Stromal cell of bone marrow (primary cell): ENCODE results near the gene POMGNT1.

Experiments
- DNase-seq: peaks from one replicate; pipeline ENCODE4 v3.0.0-alpha.2; 2012; ENCODE audit warnings: low read depth

Gene POMGNT1

DNA sequence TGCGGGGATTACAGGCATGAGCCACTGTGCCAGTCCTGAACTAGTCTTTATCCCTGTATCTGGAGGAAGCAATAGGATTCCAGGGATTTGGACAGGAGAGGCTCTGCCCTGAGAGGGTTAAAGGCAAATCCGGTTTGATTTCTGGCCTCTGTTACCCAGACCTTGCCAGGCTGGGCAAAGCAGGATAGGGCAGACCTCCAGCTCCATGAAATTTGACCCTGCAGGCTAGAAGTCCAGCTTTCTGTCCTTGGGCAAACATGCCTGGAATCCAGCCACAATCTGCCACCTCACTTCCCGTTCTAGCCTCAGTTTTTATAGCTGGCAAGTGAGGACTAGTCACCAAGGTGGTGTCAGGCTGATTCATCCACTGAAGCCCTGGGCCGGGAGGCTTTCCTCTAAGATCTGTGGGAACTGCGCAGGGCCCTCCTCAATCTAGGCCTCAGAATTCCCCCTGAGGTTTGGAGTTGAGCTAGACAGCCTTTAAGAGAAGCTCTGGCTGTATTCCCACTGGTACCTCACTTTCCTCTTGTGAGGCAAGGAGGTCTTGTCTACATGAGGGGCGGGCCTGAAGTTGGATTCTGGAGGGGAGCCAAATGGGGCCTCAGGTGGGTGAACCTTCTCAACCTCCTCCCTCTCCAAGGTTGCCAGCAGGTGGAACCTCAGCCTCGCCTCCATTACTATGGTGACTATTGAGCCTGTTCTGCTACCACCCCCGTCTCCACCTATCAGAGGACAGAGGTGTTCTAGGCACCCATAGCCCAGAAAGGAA lies 15.0 kb downstream of the POMGNT1 start:
- peak; percentile 97 for DNase-seq

DNA sequence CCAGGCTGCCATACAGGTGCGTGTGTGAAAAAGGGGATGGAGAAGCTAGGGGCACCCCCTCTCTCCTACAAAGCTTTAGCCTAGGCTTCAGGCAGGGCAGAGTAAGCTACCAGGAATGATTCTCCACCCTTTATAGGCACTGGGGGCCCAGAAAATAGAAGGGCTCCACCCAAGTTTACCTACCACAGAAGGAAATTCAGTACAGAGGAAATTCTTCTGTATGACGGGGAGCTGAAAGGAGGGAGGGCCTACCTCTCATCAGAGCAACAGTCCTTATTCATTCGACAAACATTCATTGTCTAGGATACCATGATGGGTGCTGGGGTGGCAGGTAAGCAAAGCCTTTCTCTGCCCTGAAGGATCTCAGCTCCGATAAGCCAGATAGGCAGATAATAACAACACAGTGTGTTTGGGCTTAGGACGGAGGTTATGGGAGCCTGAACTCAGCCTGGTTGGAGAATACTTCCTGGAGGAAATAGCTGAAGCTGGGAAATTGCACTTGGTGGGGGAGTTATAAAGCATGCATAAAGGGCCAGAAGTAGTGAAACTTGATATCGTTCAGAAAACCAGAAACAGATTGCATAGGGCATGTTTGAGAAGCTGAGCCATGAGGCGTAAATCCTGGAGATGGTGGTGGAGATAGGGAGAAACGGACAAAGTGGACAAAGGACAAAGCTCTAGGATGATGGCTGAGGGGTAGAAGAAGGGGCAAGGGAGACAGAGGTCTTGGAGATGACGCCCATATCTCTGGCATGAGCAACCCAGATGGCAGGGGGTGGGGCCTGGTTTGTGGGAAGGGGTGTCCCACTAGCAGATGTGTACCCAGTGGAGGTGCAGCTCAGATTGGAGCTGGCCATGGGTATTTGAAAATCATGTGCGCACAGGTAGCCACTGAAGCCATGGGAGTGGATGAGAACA lies 16.6 kb downstream of the POMGNT1 start:
- no peak for DNase-seq

DNA sequence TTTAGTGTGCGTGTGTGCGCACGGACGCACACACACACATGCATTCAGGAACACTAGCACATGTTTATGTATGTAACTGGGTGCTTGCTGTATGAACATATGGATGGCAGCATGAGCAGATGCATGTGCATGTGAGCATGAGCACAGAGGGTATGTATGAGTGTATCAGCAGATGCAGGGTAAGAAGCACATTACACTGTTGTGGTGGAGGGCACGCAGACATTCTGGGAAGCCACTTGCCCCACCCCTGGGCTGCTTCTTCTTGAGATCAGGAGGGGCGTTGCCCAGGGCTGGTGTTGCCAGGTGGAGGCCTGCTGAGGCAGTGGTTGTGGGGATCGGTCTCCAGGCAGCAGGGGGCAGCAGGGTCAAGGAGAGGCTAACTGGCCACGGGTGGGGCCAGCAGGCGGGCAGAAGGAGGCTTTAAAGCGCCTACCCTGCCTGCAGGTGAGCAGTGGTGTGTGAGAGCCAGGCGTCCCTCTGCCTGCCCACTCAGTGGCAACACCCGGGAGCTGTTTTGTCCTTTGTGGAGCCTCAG lies 18.1 kb downstream of the POMGNT1 start:
- DNase-seq: no peak

DNA sequence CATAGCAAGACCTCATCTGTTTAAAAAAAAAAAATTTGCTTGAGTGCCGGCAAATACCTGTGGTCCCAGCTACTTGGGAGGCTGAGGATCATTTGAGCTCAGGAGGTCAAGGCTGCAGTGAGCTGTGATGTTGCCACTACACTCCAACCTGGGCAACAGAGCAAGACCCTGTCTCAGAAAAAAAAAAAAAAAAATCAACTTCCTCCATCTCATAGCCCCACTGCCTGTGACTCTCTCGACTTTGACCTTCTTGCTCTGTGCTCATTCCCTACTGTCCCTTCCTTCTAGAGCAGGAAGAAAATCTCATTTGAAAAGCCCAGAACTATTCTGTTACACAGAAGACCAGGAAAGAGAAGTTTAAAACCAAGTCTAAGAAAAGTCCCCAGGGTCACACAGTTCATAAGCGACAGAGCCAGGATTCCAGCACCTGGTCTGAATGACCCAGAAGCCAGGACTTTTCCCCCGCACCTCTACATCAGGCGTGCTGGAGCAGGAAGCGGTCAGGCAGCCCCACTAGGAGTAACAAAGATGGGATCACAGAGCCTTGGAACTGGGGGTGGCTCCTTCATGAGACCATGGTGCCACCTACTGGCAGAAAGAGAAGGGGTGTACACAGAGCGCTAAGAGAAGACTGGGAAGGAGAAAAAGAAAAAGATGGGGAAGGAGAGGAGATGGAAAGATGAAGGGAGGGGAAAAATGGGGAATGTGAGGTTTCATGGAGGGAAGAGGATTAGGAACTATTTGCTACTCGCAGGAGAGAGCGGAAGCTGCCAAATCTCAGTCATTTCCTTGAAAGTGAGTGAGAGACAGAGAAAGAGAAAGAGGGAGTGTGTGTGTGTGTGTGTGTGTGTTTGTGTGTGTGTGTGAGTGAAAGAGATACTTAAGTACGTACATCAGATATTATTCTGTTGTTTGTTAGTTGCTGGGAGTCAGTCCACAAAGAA lies 18.8 kb downstream of the POMGNT1 start:
- peak; percentile 82 for DNase-seq

DNA sequence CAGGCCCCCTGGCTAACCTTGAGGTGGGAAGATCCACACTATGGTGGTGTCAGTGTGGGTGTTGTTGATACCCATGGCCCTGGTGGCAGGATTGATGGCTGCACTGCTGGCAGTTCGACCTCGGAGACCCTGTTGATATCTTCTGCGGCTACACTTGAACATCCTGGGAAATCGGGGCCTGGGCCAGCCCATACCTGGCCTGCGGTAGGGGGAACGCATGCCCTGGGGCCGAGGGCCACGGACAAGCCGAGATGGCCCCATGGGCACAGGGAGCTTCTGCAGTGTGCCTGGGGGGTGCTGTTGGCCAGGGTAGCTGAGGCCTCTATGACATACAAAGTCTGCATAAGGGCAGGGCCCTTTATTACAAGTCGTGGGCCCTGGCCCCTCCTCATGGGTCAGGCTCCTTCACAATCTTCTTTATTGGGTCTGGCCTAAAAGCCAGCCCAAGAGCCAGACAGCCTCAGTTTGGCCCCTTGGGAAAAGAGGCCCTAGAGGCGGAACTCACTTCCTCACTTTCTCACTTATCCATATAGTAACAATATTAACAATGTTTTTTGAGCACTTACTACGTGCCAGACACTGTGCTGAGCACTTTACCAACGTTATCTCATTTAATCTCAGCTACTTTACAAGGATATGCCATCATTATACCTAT lies 21.9 kb downstream of the POMGNT1 start, which contains the start of gene P3R3URF:
TSS of gene P3R3URF (minus strand) at position 278 of the 655 bp plus-strand sequence. CDS start at position 261, 17 bp downstream.
- DNase-seq: no peak

DNA sequence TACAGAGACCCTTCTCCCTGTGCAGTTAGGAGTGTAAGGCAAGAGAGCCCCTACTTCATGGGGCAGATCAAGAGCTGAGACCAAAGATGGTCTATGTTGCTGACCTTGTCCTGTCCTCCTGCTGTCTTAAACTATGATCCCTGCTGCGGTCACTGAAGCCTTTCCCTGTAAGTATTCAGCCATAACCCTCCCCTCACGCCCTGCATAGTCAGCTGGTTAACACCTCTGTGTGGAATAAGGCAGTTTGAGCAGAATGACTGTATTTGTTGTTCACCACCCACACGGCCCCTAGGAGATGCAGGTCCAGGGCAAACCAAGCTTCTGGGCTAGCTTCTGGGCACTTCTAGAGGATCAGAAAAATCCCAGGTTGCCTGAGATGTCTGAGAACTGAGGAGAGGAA lies 23.0 kb downstream of the POMGNT1 start:
- no peak for DNase-seq

DNA sequence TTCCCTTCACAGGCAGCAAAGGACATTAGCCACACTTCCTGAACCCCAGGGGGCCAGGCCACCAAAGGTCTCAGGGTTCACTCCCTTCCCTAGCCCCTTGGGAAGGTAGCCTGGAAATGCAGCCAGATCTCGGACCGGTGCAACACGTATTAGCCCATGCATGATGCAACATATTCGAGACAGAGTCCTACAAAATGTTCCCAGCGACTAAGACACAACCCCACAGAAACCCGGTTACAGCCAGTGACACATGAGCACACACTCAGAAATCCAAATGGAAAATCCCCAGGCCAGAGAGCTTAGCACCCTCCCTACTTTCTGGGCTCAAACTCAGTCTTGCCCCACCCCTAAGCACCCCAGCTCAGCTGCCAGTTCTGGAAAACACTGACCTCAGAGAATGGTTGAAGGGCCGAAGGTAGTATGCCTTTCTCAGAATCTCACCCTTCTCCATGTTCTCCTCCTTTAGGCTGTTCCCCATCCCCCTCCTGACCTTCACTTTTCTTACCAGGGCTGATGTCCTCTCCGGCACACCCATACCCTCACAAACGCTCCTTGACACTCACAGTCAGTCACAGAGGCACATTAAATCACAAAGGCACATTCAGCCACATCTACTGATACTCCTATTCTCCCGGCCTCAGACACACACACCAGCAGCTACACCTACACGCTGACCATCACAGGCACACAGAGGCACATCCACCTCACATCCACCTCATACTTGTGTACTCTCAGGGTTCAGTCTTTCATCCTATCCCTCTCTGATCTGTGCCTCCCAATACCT lies 23.6 kb downstream of the POMGNT1 start, which contains the start of gene TSPAN1:
TSS of gene TSPAN1 (plus strand) at position 640 of the 784 bp plus-strand sequence. CDS start 6,021 bp downstream, outside the sequence.
- peak; percentile 65 for DNase-seq

DNA sequence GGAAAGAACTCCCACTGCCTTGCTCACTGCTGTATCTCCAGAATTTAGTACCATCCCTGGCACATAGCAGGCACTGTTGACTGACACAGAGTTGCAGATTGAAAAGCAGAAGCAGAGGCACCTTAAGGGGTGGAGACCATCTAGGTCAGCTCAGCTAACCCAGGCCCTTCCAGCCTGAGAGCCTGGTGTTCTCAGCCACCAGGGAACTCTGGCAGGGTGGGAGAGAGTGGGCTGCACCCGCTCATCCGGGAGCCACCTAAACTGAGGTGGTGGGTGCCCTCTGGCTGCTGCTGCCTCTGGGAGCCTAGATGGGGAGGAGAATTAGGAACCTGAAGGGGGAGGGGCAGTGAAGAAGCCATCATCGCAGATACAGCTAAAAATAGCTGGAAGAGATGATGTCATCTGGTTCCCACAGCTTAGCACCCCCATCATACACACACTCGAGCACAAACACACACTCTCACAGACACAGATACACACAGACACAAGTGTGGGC lies 24.8 kb downstream of the POMGNT1 start:
- no peak for DNase-seq

DNA sequence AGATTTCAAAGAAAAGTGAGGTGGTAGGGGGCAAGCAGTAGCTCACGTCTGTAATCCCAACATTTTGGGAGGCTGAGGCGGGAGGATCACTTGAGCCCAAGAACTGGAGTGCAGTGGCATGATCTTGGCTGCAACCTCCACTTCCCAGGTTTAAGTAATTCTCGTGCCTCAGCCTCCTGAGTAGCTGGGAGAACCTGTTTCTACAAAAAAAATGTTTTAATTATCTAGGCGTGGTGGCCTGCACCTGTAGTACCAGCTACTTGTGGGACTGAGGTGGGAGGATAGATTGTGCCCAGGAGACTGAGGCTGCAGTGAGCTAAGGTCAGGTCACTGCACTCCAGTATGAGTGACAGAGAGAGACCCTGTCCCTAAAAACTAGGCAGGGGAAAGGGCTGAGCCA lies 25.9 kb downstream of the POMGNT1 start:
- no peak for DNase-seq

DNA sequence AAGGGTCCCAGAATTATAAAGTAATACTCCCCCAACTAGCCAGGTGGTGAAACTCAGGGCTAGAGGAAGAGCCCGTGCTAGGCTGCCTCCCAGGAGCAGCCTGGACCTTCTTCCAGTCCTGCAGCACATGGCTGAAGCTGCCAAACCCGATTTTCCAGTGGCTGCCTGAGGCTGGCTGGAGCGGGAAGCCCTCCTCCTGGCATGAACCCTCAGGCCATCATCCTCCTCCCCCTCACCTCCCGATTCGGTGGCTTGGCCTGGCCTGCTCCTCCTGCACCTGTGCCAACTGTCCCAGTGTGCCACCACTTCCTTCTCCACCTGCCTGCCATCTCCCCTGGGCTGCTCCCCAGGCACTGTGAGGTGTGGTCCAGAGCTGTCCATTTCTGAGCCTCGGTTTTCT lies 26.4 kb downstream of the POMGNT1 start:
- no peak for DNase-seq

DNA sequence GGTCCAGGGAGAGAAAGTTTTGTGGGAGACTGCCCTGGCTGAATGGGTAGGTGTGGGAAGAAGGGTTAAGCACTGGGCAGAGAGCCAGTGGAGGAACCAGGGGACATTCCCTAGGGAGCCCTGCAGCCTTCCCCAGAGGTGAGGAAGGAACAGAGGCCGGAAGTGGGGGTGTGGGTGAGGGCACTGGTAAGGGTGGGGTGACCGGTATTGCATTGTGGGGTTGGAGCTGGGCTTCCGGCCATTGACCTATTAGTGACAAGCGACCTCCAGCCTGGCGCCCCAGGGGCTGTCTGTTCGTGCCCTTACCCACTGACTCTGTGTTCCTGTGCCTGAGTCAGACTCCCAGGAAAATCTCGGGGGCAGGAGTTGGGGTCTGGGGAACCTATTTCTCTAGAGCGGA lies 26.9 kb downstream of the POMGNT1 start:
- DNase-seq: no peak

DNA sequence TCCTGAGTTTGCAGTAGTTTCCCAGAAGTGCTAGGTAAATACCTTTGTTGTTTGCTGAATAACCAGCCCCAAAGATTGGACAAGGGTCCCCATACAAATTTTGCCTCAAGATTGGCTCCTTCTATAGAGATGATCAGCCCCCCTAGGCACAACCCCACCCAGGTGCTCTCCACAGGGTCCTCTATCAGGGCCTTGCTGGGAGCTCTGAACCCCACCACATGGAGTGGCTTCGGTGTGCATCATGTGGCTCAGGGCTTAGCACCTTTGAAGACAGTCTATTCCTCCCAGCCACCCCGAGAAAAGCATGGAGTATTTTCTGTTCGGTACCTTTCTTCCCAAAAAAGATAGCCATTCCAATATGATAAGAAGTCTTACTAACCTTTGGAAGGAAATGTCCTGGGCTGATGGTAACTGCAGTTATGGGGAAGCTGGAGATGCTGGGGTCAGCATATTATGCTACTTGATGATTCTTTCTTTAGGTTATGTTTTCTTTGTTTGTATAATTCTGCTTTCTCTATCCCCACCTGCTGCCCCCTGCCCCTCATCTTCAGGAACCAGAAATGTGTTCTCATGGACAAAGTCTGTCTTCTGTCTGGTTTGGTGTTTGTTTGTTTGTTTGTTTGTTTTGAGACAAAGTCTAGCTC lies 28.3 kb downstream of the POMGNT1 start:
- DNase-seq: no peak

DNA sequence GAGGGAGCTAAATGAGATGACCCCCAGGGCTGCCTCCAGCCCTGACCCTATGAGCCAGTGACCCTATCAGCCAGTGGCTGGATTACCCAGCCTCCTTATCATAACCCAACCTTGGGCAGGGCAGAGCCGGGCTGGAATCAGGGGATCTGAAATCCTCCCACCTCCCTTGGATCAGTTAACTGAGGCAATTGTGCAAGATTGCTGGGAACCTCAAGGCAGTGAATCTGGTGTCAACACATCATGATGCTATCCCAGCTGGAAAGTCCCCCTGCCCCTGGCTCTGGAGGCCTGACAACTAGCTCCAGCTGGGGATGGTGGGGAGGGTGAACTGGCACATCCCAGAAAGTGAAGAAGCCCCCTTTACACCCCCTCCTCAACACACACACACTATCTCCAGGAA lies 29.8 kb downstream of the POMGNT1 start:
- no peak for DNase-seq

DNA sequence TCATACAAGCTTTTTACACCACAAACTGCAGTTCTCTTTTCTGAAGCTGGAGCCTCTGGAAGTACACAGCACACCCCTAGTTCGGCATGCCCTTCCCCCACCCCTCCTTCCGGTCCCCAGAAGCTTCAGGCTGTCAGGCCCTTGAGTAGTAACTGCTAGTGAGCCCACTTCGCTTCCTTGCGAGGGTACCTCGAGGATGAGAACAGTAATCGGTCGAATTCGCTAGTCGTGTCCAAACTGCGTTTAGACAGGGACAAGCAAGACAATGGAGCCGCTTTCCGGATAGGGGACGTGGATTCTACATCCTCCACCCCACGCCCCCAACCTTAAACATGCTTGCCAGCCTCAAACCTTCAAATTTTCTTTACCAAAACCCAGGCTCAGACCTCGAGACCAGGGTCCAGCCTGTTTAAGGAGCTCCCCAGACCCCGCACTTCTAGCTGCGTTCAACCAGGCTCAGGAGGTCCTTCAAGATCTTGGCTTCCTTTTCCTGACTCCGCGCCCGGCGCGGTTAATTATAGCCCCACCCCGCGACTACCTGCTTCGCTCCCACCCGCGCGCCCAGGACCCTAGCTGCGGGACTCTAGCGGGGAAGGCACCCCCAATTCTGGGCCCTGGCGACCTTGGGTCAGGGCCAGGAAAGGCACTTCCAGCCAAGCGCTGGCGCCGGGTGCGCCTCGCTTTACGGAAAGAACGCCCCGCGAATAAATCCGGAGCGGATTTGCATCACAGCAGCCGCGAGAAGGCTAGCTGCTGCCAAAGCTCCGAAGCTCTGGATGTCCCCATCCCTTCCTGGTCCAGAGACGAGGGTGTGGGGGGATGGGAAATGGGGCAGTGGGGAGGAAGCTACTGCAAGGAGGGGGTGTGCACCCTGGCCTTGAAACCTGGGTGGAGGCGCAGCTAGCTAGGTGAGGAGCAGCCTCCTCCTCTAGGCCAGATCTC lies 31.4 kb downstream of the POMGNT1 start:
- no peak for DNase-seq

DNA sequence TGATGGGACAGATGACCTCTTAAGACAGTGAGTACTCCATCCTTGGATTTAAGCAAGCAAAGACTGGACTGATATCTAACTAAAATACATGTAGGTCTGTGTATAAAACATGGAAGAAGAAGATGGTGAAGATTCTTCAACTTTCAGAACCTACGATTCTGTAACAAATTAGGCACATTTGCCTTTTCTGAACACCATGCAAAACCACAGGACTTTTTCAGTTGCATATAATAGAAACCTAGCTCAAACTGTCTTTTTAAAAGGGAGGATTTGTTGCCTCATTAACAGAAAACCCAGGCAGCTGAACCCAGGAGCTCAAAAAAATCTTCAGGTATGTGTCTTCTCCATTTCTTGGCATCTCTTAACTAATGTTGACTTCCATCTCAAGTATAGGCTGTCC lies 38.0 kb downstream of the POMGNT1 start:
- DNase-seq: no peak

DNA sequence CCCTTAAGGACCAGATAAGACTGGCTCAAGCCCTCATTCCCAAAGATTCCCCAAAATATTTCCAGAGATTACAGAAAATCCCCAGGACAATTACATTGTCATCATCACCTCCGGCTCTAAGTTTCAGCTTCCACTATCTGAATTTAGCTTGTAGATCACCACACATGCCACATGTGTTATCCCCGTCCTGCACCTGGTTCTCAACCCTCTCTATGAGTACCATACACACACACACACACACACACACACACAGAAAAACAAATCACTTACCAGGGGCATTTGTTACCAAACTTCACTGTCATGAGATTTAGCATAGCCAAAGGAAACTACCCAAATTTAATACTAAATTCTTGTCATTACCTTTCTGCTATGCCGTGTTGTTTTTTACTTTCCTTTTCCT lies 38.7 kb downstream of the POMGNT1 start:
- DNase-seq: no peak

DNA sequence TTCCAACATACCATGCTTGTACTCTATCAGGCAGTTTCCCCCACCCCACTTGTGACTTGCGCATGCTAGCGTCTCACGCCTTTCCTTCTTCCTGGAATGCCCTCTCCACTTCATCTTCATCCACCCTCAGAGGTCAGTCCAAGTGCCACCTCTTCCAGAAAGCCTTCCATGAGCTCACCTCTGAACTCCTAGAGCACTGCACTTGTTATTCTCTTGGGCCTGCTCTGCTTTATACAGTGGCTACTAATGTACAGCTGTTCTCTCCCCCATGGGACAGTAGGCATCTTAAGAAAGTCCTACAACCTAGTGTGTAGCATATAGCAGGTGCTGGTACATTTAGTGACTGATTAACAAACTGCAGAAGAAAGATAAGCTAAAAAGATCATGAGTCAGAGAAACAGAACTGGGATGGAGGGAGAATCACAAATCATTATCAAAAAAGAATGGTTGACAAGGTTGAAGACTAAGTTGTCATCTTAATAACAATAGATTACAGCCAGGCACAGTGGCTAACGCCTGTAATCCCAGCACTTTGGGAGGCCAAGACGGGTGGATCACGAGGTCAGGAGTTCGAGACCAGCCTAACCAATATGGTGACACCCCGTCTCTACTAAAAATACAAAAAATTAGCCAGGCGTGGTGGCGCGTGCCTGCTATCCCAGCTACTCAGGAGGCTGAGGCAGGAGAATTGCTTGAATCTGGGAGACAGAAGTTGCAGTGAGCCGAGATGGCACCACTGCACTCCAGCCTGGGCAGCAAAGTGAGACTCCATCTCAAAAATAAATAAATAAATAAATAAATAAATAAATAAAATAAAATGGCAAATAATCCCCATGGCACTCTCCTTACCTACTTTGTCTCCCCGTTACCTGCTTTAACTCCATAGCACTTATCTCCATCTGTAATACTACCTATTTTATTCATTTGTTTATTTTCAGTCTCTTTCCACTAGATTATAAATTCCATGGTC lies 39.6 kb downstream of the POMGNT1 start:
- no peak for DNase-seq
